H1 (cell line): ENCODE data around the gene KCNB1.

ENCODE experiments used
- CTCF ChIP-seq, 3 experiments: IDR thresholded peaks; 1 replicate in 2 of 3; 2 replicates in 1 of 3; pipeline versions ENCODE4 v1.5.1 to v1.6.1; 2011; ENCODE audit warnings: low read length in 3 of 3, mild to moderate bottlenecking in 3 of 3, inconsistent platforms in 2 of 3, low read depth in 1 of 3, moderate library complexity in 1 of 3; ENCODE audit not compliant: insufficient read depth in 1 of 3; ENCODE audit errors: control extremely low read depth in 1 of 3
- EGR1 ChIP-seq: IDR thresholded peaks from 2 replicates; pipeline ENCODE4 v1.6.1; 2011; ENCODE audit warnings: low read depth, low read length, borderline replicate concordance
- EP300 ChIP-seq, 2 experiments: IDR thresholded peaks; 1 replicate in 1 of 2; 2 replicates in 1 of 2; pipeline ENCODE4 v1.6.1; 2011 to 2012; ENCODE audit warnings: low read depth in 2 of 2, low read length in 2 of 2, mild to moderate bottlenecking in 2 of 2, borderline replicate concordance in 1 of 2, inconsistent platforms in 1 of 2, moderate library complexity in 1 of 2
- GABPA ChIP-seq: IDR thresholded peaks from 2 replicates; pipeline ENCODE4 v1.6.1; 2011; ENCODE audit warnings: mild to moderate bottlenecking, low read length, moderate library complexity, borderline replicate concordance; ENCODE audit not compliant: insufficient read depth
- GTF2F1 ChIP-seq: IDR thresholded peaks from 2 replicates; pipeline ENCODE4 v1.6.1; 2012; ENCODE audit warnings: low read depth, low read length, improper control_type of control experiment, borderline replicate concordance
- JUN ChIP-seq: IDR thresholded peaks from 2 replicates; pipeline ENCODE4 v1.6.1; 2011; ENCODE audit warnings: low read depth, mild to moderate bottlenecking, improper control_type of control experiment, low read length
- KDM5A ChIP-seq: fragments of 200-600 bp; IDR thresholded peaks from 2 replicates; pipeline ENCODE4 v1.7.1; 2012; ENCODE audit warnings: mild to moderate bottlenecking, low read length, inconsistent platforms, mixed read lengths
- POLR2AphosphoS5 ChIP-seq: IDR thresholded peaks from 2 replicates; pipeline ENCODE4 v1.6.1; 2011; ENCODE audit warnings: low read depth, low read length
- SP1 ChIP-seq: IDR thresholded peaks from 2 replicates; pipeline ENCODE4 v1.6.1; 2011; ENCODE audit warnings: low read depth, low read length
- TAF7 ChIP-seq: optimal IDR thresholded peaks from 2 replicates; pipeline ENCODE3; 2011; ENCODE audit warnings: low read depth, mild to moderate bottlenecking, inconsistent platforms, low read length, moderate library complexity, borderline replicate concordance
- TBP ChIP-seq: IDR thresholded peaks from 2 replicates; pipeline ENCODE4 v1.6.1; 2011; ENCODE audit warnings: low read depth, low read length, improper control_type of control experiment

- TF ChIP-seq GTF2F1 (no peak), POLR2AphosphoS5 (no peak), CTCF (IDR thresholded peaks at IDR 0.05; ENCODE audit: control extremely low read depth in 1 of 3, insufficient read depth in 1 of 3, low read depth in 1 of 3, low read length in 3 of 3) (no peak), EP300 (IDR thresholded peaks at IDR 0.05; ENCODE audit: borderline replicate concordance in 1 of 2, low read depth in 2 of 2, low read length in 2 of 2) (no peak), GABPA (no peak), KDM5A (no peak), EGR1 (no peak), JUN (no peak), TAF7 (no peak), TBP (no peak), SP1 (no peak)
These were observed 8.2 kb upstream of the KCNB1 start for GRCh38 chr20:49490689-49491088.
